Middle frontal gyrus (tissue), 1 donor: ENCODE data around the gene RIOX2.
"Not testable (repeated sequence)": the region's sequence is repeated elsewhere in the genome, so short reads cannot be mapped to it uniquely, and the experiment has no call there.

Experiments used
- DNase-seq: peaks from one replicate; pipeline ENCODE4 v3.0.0-alpha.2; 2015; ENCODE audit warnings: low spot score; ENCODE audit errors: extremely low spot score

RIOX2 gene

GRCh38 chr3:97971679-97972567 lies at the start of gene RIOX2:
Gene RIOX2 (minus strand): TSS chr3:97972431. CDS start chr3:97967593, 4,838 bp downstream.
- DNase-seq, result peak; percentile 44

GRCh38 chr3:98020412-98020811 lies 48.2 kb upstream of the RIOX2 start:
- DNase-seq, result no peak

GRCh38 chr3:98018301-98018700 lies 46.1 kb upstream of the RIOX2 start:
- DNase-seq, result no peak

GRCh38 chr3:98014268-98014585 lies 42.0 kb upstream of the RIOX2 start:
- DNase-seq, result no peak

- no peak for DNase-seq
These were observed 41.4 kb upstream of the RIOX2 start for GRCh38 chr3:98013411-98014267.

GRCh38 chr3:98012979-98013378 lies 40.7 kb upstream of the RIOX2 start:
- DNase-seq, result no peak

- not testable (repeated sequence) for DNase-seq
These were observed 38.7 kb upstream of the RIOX2 start for GRCh38 chr3:98010883-98011449.

- no peak for DNase-seq
These were observed 38.1 kb upstream of the RIOX2 start for GRCh38 chr3:98010194-98010882.

GRCh38 chr3:98008855-98009254 lies 36.6 kb upstream of the RIOX2 start:
- DNase-seq, result no peak

GRCh38 chr3:98005438-98005837 lies 33.2 kb upstream of the RIOX2 start:
- DNase-seq, result no peak

- no peak for DNase-seq
These were observed 32.5 kb upstream of the RIOX2 start for GRCh38 chr3:98004721-98005120.

GRCh38 chr3:98003306-98003969 lies 31.2 kb upstream of the RIOX2 start:
- no peak for DNase-seq

GRCh38 chr3:98002717-98003116 lies 30.5 kb upstream of the RIOX2 start:
- no peak for DNase-seq

- no peak for DNase-seq
These were observed 27.8 kb upstream of the RIOX2 start for GRCh38 chr3:97999994-98000393.

GRCh38 chr3:97999103-97999502 lies 26.9 kb upstream of the RIOX2 start:
- DNase-seq, result no peak

- no peak for DNase-seq
These were observed 24.8 kb upstream of the RIOX2 start for GRCh38 chr3:97996988-97997387.

GRCh38 chr3:97994328-97994945 lies 22.2 kb upstream of the RIOX2 start:
- no peak for DNase-seq

- no peak for DNase-seq
These were observed 21.3 kb upstream of the RIOX2 start for GRCh38 chr3:97993526-97993925.

- no peak for DNase-seq
These were observed 20.4 kb upstream of the RIOX2 start for GRCh38 chr3:97992547-97993173.

GRCh38 chr3:97991293-97991682 lies 19.1 kb upstream of the RIOX2 start:
- no peak for DNase-seq
